Endothelial cell of umbilical vein (primary cell): ENCODE results near the gene CSNK2A3. TPM values are rescaled to one million over a fixed set of nuclear protein-coding genes. Genes with fewer than 3 reads are reported as not detected.

Source experiments
- BruUV-seq: library from RNA; stranded (reverse); fragments of 400-500 nt; replicated peaks from 2 replicates; lab custom pipeline; 2021; lab: Mats Ljungman, UMichigan
- CTCF ChIA-PET: fragments of 300-600, 350-600 bp; sonication (Branson Sonifier 250); formaldehyde crosslinking; loops from one replicate; lab custom pipeline; 2021; ENCODE audit warnings: antibody characterized with exemption, inconsistent platforms; lab: Charles Lee
- POLR2A ChIA-PET: fragments of 300-600, 350-600 bp; sonication (Branson Sonifier 250); formaldehyde crosslinking; loops from one replicate; lab custom pipeline; 2021; ENCODE audit warnings: antibody characterized with exemption, inconsistent platforms; lab: Charles Lee
- DNase-seq: peaks from one replicate; pipeline ENCODE4 v3.0.0-alpha.2; 2011; ENCODE audit warnings: low read depth, low spot score
- FAIRE-seq: peaks from 2 replicates; lab custom pipeline; 2011; peaks lifted over from hg19 to GRCh38; lab: Jason Lieb, UNC
- H2AFZ ChIP-seq: 2 replicates; pipeline ENCODE4 v1.6.0; 2012; ENCODE audit warnings: low read depth, low read length, control low read depth, inconsistent platforms
- H3K27ac ChIP-seq: 2 replicates; pipeline ENCODE4 v1.5.1; 2011; ENCODE audit warnings: low read depth, mild to moderate bottlenecking, control low read depth, low read length, moderate library complexity; ENCODE audit not compliant: insufficient read depth
- H3K27me3 ChIP-seq, 2 experiments: 2 replicates each; pipeline versions ENCODE4 v1.6.0 to v1.6.1; 2011; ENCODE audit warnings: low read length in 2 of 2, mixed read lengths in 1 of 2; ENCODE audit not compliant: control insufficient read depth in 2 of 2, insufficient read depth in 2 of 2
- H3K36me3 ChIP-seq, 2 experiments: 2 replicates in 1 of 2; 3 replicates in 1 of 2; pipeline ENCODE4 v1.5.1; 2011; ENCODE audit warnings: low read length in 2 of 2, mild to moderate bottlenecking in 1 of 2, moderate library complexity in 1 of 2; ENCODE audit not compliant: control insufficient read depth in 2 of 2, insufficient read depth in 2 of 2; ENCODE audit errors: extremely low read depth in 1 of 2
- H3K4me1 ChIP-seq: 3 replicates; pipeline ENCODE4 v1.5.1; 2011; ENCODE audit warnings: mild to moderate bottlenecking, low read length; ENCODE audit not compliant: control insufficient read depth, insufficient read depth; ENCODE audit errors: extremely low read depth
- H3K4me2 ChIP-seq: 2 replicates; pipeline ENCODE4 v1.6.1; 2011; ENCODE audit warnings: low read length, control low read depth, mixed read lengths; ENCODE audit not compliant: insufficient read depth
- H3K4me3 ChIP-seq, 3 experiments: fragments of 200-600 bp in 1 of 3; sonication (generic), shearing (Covaris generic) in 1 of 3; replicated peaks in 1 of 3; 2 replicates each; pipeline ENCODE4 v1.5.1; 2011 to 2016; ENCODE audit warnings: control low read depth in 3 of 3, low read length in 3 of 3, mild to moderate bottlenecking in 2 of 3, inconsistent platforms in 1 of 3, low read depth in 1 of 3, moderate library complexity in 1 of 3; ENCODE audit not compliant: insufficient read depth in 1 of 3
- H3K79me2 ChIP-seq: 2 replicates; pipeline ENCODE4 v1.6.0; 2012; ENCODE audit warnings: low read length, inconsistent platforms; ENCODE audit not compliant: control insufficient read depth, insufficient read depth
- H3K9ac ChIP-seq: replicated peaks from 2 replicates; pipeline ENCODE3; 2011; ENCODE audit warnings: low read length, control low read depth; ENCODE audit not compliant: insufficient read depth; ENCODE audit errors: extremely low read depth
- H3K9me1 ChIP-seq: replicated peaks from 3 replicates; pipeline ENCODE4 v1.6.0; 2011; ENCODE audit warnings: mild to moderate bottlenecking, low read length; ENCODE audit not compliant: control insufficient read depth, insufficient read depth; ENCODE audit errors: extremely low read depth
- H3K9me3 ChIP-seq: replicated peaks from 2 replicates; pipeline ENCODE4 v1.5.1; 2012; ENCODE audit warnings: low read length, inconsistent platforms; ENCODE audit not compliant: control insufficient read depth, insufficient read depth
- H4K20me1 ChIP-seq: replicated peaks from 2 replicates; pipeline ENCODE3; 2011; ENCODE audit warnings: mild to moderate bottlenecking, low read length; ENCODE audit not compliant: control insufficient read depth, insufficient read depth; ENCODE audit errors: extremely low read depth
- EZH2 ChIP-seq: IDR thresholded peaks from 2 replicates; pipeline ENCODE4 v1.6.1; 2012; ENCODE audit warnings: borderline replicate concordance, low read depth, mild to moderate bottlenecking, moderate library complexity, low read length, inconsistent platforms; ENCODE audit not compliant: severe bottlenecking
- FOS ChIP-seq: IDR thresholded peaks from 2 replicates; pipeline ENCODE4 v1.6.1; 2011; ENCODE audit warnings: mild to moderate bottlenecking, low read length, moderate library complexity, borderline replicate concordance; ENCODE audit not compliant: insufficient read depth
- GATA2 ChIP-seq: IDR thresholded peaks from 2 replicates; pipeline ENCODE4 v1.7.0; 2011; ENCODE audit warnings: low read depth, mild to moderate bottlenecking, moderate library complexity, mixed read lengths, low read length; ENCODE audit not compliant: insufficient read length, insufficient read depth
- JUN ChIP-seq: IDR thresholded peaks from 2 replicates; pipeline ENCODE4 v1.6.1; 2011; ENCODE audit warnings: borderline replicate concordance, low read depth; ENCODE audit not compliant: insufficient read length, insufficient read depth
- MYC ChIP-seq: IDR thresholded peaks from one replicate; pipeline ENCODE4 v1.6.1; 2011; ENCODE audit warnings: mild to moderate bottlenecking, low read depth, low read length
- POLR2A ChIP-seq: IDR thresholded peaks from 2 replicates; pipeline ENCODE4 v1.6.1; 2012; ENCODE audit warnings: low read depth, mild to moderate bottlenecking, control low read depth, low read length
- POLR2AphosphoS5 ChIP-seq: IDR thresholded peaks from 2 replicates; pipeline ENCODE4 v1.6.1; 2012; ENCODE audit warnings: low read depth, mild to moderate bottlenecking, control low read depth, low read length, moderate library complexity; ENCODE audit not compliant: insufficient read depth
- dilution Hi-C: fragments of 300-500 bp; cut with MboI; formaldehyde crosslinking; loops from one replicate; pipeline ENCODE4 v1.15.0; 2019; ENCODE audit warnings: low sequenced_read_pairs; ENCODE audit not compliant: extremely low pct_ligation_motif_present
- intact Hi-C: fragments of 100-400 bp; cut with micrococcal nuclease; formaldehyde crosslinking; loops from one replicate; pipeline ENCODE4 v1.10.0; 2022
- polyA plus RNA-seq, 4 experiments: library from polyadenylated mRNA; depleted of rRNA in 3 of 4; stranded (reverse) in 3 of 4; unstranded in 1 of 4; fragments of >200 nt; gene quantifications; 2 replicates each; pipeline versions ENCODE4 v1.2.1 to v1.2.3, GENCODE V29; 2011 to 2012; ENCODE audit warnings: missing spikeins in 1 of 4
- total RNA-seq: library from RNA; stranded (reverse); gene quantifications from 2 replicates; pipeline ENCODE4 v1.2.3, GENCODE V29; 2021
- TF ChIP-seq, protein P1 (sequence below), 2 donors: IDR thresholded peaks; 1 replicate in 1 of 2; 2 replicates in 1 of 2; pipeline ENCODE4 v1.5.1; 2011; ENCODE audit warnings: low read length in 2 of 2, mild to moderate bottlenecking in 2 of 2, moderate library complexity in 2 of 2, control low read depth in 1 of 2, inconsistent platforms in 1 of 2, low read depth in 1 of 2; ENCODE audit not compliant: insufficient read depth in 1 of 2; ENCODE audit errors: extremely low read depth in 1 of 2
- TF ChIP-seq, protein P2 (sequence below): IDR thresholded peaks from 2 replicates; pipeline ENCODE4 v1.6.1; 2011; ENCODE audit not compliant: insufficient read depth, insufficient read length

Gene CSNK2A3
- total and polyA plus RNA-seq, 2 donors (not counting 3 experiments of a cell fraction or from before 2014, with no cell fraction given): 0.41 TPM; not detected in 1

DNA sequence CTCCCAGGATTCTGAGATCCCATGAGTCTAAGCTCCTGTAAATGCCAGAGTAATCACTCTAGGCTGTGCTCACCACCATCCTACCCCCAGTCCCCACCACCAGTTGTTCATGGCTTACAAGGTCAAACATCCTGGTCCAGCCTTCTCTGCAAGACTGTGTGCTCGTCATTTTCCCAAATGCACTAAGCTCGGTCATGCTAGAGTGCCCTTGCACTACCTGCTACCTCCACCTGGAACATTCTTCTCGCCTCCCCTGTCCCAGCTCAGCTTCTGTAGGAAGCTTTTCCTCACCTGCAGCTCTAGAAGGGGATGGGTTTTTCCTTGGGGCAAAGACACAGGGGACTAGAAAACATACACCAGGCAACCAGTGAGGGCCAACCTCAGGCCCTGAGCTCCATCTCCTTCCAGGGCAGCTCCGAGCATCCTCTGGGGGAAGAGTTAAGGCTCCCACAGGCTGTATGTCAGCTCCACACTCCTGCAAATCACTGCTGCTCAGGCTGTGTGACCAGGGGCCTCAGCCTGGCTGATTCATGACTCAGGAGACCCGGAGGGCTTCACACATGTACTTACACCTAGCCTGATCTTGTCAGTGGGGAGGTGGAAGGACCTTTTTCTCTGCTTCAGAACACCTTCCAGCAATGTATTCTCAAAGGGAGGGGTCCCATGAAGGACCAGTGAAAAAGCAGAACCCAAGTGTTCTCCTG is 37.2 kb upstream of the CSNK2A3 start:
- POLR2A ChIA-PET: no interaction called here
- Histone ChIP-seq H3K9me1 (no peaks in the 10 kb centered on the region), H3K4me1 (peaks cover 14% of the 10 kb centered on the region), H4K20me1 (no peaks in the 10 kb centered on the region), H2AFZ (no peak overlapping the region), H3K79me2 (no peaks in the 10 kb centered on the region), H3K9me3 (no peaks in the 10 kb centered on the region), H3K4me2 (no peak overlapping the region), H3K27me3 (no peaks in the 10 kb centered on the region), H3K27ac (no peak overlapping the region), H3K9ac (no peak overlapping the region), H3K36me3 (no peaks in the 10 kb centered on the region), H3K4me3 (no peak overlapping the region)
- intact Hi-C loops (no loop called here), dilution Hi-C loops (no loop called here)
- no TSS peak for BruUV-seq
- TF ChIP-seq POLR2A (no peak), EZH2 (no peak), MYC (no peak), FOS (no peak), POLR2AphosphoS5 (no peak), GATA2 (no peak), JUN (no peak)
- TF ChIP-seq, protein P1, sequence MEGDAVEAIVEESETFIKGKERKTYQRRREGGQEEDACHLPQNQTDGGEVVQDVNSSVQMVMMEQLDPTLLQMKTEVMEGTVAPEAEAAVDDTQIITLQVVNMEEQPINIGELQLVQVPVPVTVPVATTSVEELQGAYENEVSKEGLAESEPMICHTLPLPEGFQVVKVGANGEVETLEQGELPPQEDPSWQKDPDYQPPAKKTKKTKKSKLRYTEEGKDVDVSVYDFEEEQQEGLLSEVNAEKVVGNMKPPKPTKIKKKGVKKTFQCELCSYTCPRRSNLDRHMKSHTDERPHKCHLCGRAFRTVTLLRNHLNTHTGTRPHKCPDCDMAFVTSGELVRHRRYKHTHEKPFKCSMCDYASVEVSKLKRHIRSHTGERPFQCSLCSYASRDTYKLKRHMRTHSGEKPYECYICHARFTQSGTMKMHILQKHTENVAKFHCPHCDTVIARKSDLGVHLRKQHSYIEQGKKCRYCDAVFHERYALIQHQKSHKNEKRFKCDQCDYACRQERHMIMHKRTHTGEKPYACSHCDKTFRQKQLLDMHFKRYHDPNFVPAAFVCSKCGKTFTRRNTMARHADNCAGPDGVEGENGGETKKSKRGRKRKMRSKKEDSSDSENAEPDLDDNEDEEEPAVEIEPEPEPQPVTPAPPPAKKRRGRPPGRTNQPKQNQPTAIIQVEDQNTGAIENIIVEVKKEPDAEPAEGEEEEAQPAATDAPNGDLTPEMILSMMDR (IDR thresholded peaks at IDR 0.05; ENCODE audit: extremely low read depth in 1 of 2, insufficient read depth in 1 of 2, low read depth in 1 of 2, low read length in 2 of 2): no peak
- TF ChIP-seq, protein P2, sequence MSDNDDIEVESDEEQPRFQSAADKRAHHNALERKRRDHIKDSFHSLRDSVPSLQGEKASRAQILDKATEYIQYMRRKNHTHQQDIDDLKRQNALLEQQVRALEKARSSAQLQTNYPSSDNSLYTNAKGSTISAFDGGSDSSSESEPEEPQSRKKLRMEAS: no peak
- FAIRE-seq: no peak
- CTCF ChIA-PET: interaction anchor here (0.9 to 1.3 kb wide), 2 partner anchors 10 to 13 kb away, joined by 3 read pairs; no protein-coding TSS in a partner anchor
- DNase-seq: no peak
